H1 (cell line): ENCODE measurements around the gene DVL3. TPM values are rescaled to one million over a fixed set of nuclear protein-coding genes. Genes with fewer than 3 reads are reported as not detected.

Source experiments
- ASH2L ChIP-seq: fragments of 200-600, 300-600 bp; sonication (generic); IDR thresholded peaks from one replicate; pipeline ENCODE4 v1.7.1; 2017; ENCODE audit warnings: low read length
- BCL11A ChIP-seq, 2 experiments: IDR thresholded peaks; one replicate each; pipeline ENCODE4 v1.6.1; 2011; ENCODE audit warnings: low read depth in 2 of 2, low read length in 2 of 2, mild to moderate bottlenecking in 2 of 2
- CTBP2 ChIP-seq: IDR thresholded peaks from 2 replicates; pipeline ENCODE4 v1.7.0; 2011; ENCODE audit warnings: borderline replicate concordance, mild to moderate bottlenecking, moderate library complexity, mixed read lengths, low read length; ENCODE audit not compliant: insufficient read depth, insufficient read length
- FOSL1 ChIP-seq: IDR thresholded peaks from 2 replicates; pipeline ENCODE4 v1.6.1; 2011; ENCODE audit warnings: mild to moderate bottlenecking, low read depth, low read length, moderate library complexity; ENCODE audit not compliant: insufficient read depth
- NANOG ChIP-seq: IDR thresholded peaks from 2 replicates; pipeline ENCODE4 v1.6.1; 2011; ENCODE audit warnings: low read length, low read depth, mild to moderate bottlenecking, inconsistent platforms; ENCODE audit not compliant: insufficient read depth, poor library complexity, severe bottlenecking
- SIN3A ChIP-seq, 2 experiments: IDR thresholded peaks in 1 of 2; conservative IDR thresholded peaks in 1 of 2; 2 replicates each; pipeline ENCODE4 v1.6.1; 2011 to 2012; ENCODE audit warnings: low read length in 2 of 2, improper control_type of control experiment in 1 of 2, low read depth in 1 of 2, mild to moderate bottlenecking in 1 of 2
- TEAD4 ChIP-seq: IDR thresholded peaks from 2 replicates; pipeline ENCODE4 v1.6.1; 2012; ENCODE audit warnings: low read depth, low read length, inconsistent platforms, mixed read lengths
- polyA plus RNA-seq, 7 experiments: library from polyadenylated mRNA; depleted of rRNA in 3 of 7; stranded (reverse) in 5 of 7; unstranded in 2 of 7; fragments of >200 nt in 5 of 7; fragments of 200-250 nt in 2 of 7; gene quantifications; 1 replicate in 5 of 7; 2 replicates in 1 of 7; 4 replicates in 1 of 7; pipeline versions ENCODE4 v1.2.1 to v1.2.3, GENCODE V29; 2011 to 2013; ENCODE audit warnings: missing spikeins in 2 of 7, mixed read lengths in 2 of 7
- total RNA-seq: library from RNA; stranded (reverse); fragmentation: NEBNext Ultra II Directional; extraction: Animal tissue kit (Norgen Biotek cat#: 25700); gene quantifications from 2 replicates; pipeline ENCODE4 v1.2.1, GENCODE V29; 2021
- TF ChIP-seq, protein P1 (sequence below), 3 experiments: IDR thresholded peaks; 1 replicate in 2 of 3; 2 replicates in 1 of 3; pipeline versions ENCODE4 v1.5.1 to v1.6.1; 2011; ENCODE audit warnings: low read length in 3 of 3, mild to moderate bottlenecking in 3 of 3, inconsistent platforms in 2 of 3, low read depth in 1 of 3, moderate library complexity in 1 of 3; ENCODE audit not compliant: insufficient read depth in 1 of 3; ENCODE audit errors: control extremely low read depth in 1 of 3

Gene DVL3
- total and polyA plus RNA-seq, 2 of the 8 experiments (the other 6 are each of a cell fraction or from before 2014, with no cell fraction given): 38.5 to 66.6 TPM

DNA sequence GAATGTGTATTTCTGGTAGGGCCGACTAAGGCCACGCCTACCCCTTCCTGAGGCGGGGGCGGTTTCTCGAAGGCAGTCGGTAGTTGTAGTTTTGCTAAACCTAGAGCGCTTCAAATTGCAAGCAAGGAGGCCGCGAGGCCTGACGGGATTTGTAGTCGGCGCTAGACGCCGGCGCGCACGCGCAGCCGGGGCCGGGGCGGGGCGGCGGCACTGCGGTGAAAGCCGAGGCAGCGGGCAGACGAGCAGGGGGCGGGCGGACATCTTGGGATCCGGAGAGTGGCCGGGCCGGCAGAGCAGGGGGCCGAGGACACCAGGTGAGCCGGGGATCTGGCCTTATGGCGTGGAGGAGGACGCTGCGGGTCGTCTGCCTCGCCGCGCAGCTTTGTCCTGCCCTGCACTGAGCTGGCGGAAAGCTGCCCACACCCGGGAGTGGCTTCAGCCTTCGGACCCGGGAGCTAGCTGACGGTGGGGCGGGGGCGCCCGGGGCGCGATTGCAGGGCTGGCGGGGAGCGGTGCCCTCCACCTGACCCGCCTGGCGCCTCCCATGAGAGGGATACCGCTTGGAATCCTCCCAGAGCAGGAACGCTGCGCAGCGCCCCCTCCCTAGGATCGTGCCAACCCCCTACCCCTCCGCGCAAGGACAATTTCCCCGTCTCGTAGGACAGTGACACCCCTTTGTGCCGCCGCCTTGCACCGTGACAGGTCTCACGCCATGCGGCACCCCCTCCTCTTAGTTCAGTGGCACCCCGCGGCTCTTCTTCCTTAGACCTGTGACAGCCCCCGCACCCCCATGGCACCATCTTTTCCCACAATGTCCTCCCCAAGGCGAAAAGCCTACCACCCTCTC lies 19.7 kb downstream of the DVL3 start, which contains the start of gene AP2M1 (continued):
- TF ChIP-seq NANOG (no peak), ASH2L (peak; percentile 58), BCL11A (IDR thresholded peaks at IDR 0.05; ENCODE audit: low read depth in 2 of 2, low read length in 2 of 2) (no peak), CTBP2 (no peak), SIN3A (conservative IDR thresholded peaks at IDR 0.05 in 1 of 2, IDR thresholded peaks at IDR 0.05 in 1 of 2; ENCODE audit: low read depth in 1 of 2, low read length in 2 of 2) (peak in 1 of 2 experiments; percentile 76; a peak in 1 of 4 replicates), TEAD4 (peak; percentile 94), FOSL1 (no peak)
- TF ChIP-seq, protein P1, sequence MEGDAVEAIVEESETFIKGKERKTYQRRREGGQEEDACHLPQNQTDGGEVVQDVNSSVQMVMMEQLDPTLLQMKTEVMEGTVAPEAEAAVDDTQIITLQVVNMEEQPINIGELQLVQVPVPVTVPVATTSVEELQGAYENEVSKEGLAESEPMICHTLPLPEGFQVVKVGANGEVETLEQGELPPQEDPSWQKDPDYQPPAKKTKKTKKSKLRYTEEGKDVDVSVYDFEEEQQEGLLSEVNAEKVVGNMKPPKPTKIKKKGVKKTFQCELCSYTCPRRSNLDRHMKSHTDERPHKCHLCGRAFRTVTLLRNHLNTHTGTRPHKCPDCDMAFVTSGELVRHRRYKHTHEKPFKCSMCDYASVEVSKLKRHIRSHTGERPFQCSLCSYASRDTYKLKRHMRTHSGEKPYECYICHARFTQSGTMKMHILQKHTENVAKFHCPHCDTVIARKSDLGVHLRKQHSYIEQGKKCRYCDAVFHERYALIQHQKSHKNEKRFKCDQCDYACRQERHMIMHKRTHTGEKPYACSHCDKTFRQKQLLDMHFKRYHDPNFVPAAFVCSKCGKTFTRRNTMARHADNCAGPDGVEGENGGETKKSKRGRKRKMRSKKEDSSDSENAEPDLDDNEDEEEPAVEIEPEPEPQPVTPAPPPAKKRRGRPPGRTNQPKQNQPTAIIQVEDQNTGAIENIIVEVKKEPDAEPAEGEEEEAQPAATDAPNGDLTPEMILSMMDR (IDR thresholded peaks at IDR 0.05; ENCODE audit: control extremely low read depth in 1 of 3, insufficient read depth in 1 of 3, low read depth in 1 of 3, low read length in 3 of 3): 0 out of 4 replicates have a peak, but pooled peaks of 1 of the 3 experiments have one; percentile 5
